Dermis microvascular lymphatic vessel endothelial cell (primary cell): ENCODE measurements around the gene UBAC2. TPM values are rescaled to one million over a fixed set of nuclear protein-coding genes. Genes with fewer than 3 reads are reported as not detected.
"Not testable (repeated sequence)": the region's sequence is repeated elsewhere in the genome, so short reads cannot be mapped to it uniquely, and the experiment has no call there.

ENCODE experiments used
- DNase-seq, 2 donors: peaks; one replicate each; pipeline versions ENCODE4 v3.0.0 to v3.0.0-alpha.2; 2010; ENCODE audit warnings: low read depth in 2 of 2
- total RNA-seq: library from RNA; depleted of rRNA; stranded (reverse); fragments of >200 nt; gene quantifications from 2 replicates; pipeline ENCODE4 v1.2.1, GENCODE V29; 2014

UBAC2 gene
- total RNA-seq, 1 donor from 2014 or later: 25.8 TPM

DNA sequence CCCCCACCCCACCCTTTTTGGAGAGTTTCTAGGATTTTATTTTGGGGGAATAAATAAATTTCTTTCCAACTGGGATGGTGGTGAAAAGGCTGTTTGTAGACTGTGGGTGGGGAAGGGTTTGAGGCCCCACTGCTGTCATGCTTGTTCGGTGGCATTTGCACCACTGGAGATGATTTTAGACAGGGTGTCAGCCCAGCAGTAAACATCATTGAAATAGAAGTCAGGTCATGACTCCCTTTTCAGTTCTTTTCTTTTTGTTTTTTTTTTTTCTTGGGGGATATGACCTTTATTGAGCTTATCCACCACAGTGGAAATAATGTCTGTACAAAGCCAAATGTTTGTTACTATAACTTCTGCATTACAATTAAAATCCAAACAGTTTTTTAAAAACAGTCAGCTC lies 14.1 kb downstream of the UBAC2 start:
- peak in 1 of 2 donors; percentile 7 for DNase-seq

GRCh38 chr13:99215184-99215830 lies 14.7 kb downstream of the UBAC2 start:
- no peak for DNase-seq

DNA sequence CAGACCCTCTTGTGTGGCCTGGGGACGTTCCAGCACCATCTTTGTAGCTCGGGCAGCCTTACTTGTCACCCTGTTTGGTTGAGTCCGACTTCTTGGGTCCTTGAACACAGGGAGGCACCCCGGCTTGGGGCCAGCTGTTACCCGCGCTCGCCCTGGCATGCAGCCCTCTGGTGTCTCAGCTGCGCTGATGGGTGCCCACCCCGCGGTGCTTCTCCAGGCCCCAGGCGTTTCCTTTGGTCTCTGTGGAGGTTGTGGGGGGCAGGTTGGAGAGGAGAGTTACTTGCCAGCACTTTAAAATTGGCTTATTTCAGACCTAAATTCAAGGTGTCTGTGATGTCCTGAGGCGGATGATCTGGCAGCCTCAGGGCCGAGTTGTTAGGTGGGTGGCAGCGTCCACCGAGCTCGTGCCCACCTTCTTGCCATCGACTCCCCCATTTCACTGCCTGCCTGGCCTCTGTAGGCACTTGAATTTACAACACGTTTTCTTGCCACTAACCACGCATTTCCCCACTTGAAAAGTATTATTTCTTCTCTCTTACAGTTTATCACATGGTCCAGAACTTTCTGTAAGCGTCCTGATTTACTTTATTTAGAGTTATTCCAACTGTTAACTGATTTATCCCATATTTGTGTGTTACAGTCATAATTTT lies 16.9 kb downstream of the UBAC2 start:
- no peak for DNase-seq

DNA sequence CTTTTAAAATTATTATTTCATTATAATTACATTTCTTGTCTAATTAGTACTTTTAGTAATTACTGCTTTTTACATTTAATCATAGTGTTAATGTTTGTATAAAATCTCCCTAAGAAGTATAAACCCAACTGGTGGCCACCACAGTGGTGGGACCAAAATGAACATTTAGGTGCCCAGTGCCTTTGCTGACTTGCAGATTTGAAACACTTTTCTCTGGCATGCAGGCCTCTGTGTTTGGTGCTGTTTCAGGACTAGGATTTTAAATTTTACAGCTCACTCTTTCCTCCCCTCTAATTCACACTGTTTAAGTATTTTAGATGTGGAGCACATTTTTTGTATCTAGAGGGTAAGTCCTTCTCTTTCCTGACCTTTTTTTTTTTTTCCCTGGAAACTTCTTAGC lies 17.5 kb downstream of the UBAC2 start:
- no peak for DNase-seq

GRCh38 chr13:99218545-99218944 lies 17.9 kb downstream of the UBAC2 start:
- peak in 1 of 2 donors; percentile 54 for DNase-seq

GRCh38 chr13:99218969-99219368 lies 18.3 kb downstream of the UBAC2 start:
- no peak for DNase-seq

DNA sequence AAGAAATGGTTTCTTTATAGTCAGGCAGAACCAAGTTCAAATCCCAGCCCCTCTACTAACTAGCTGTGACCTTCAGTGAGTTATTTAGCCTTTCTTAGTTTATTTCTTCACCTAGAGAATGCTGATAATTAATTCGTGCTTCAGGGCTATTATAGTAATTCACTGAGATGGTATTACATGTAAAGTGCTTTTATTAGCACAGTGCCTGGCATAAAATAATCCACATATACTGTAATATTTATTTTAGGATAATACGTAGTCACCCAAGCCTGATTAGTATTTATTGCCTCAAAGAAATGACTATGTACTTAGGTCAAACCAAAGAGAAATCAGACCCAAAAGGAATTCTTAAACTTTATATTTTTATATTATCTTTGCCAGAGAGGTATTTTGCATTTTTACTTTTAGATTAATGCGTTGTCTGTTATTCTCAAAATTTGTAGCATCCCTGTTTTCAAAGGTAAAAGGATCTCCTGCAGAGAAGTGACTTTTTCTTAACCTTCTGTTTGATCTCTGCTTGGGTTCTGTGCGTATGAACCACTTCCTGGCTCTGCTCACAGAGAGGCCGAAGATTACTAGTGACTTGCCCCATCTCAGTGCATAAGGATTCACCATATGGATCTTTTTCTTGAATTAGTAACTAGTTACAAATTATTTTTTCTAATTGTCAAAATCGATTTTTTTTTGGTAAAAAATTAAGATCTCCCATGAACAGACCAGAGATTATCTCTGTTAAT lies 19.7 kb downstream of the UBAC2 start:
- no peak for DNase-seq

DNA sequence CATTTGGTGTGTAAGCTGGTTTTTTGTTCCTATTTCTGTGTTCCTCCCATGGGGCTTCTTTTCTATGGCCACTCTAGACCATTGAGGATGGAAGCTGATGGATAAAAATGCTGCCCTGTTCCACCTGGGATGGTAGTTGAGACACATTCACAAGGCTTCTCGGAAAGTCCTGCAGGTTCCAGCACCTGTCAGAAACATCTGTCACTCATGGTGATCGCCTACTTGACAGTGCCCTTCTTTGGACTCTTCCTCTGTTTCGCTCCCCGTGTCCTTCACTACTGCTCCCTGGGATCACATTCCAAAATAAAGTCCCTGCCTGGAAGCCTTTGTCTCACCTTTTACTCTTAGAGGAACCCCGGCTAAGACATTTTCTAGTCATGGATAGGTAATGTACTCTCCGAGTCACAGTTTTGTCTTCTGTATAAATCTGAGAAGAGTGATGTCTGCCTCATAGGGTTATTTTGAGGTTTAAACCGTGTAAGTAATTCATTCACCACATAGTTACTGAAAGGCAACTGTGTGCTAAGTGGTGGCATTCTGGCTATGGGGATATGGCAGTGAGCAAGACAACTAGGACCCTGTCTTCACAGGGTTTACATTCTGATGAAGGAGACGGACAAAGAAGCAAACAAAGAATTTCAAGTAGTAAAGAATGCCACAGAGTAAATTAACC lies 21.0 kb downstream of the UBAC2 start:
- no peak for DNase-seq

DNA sequence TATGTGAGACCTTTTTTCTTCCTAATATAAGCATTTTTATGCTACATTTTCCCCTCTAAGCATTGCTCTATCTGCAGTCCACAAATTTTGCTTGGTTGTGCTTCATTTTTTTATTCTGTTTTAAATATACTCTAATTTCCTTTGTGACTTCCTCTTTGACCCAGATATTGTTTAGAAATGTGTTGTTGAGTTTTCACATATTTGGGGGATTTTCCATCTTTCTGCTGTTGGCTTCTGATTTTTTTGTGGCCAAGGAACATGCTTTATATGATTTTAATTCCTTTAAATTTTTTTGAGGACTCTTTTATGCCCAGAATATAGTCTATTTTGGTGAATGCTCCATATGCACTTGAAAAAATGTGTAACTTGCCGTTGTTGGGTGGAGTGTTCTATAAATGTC lies 22.9 kb downstream of the UBAC2 start:
- peak in 1 of 2 donors; percentile 15 for DNase-seq

DNA sequence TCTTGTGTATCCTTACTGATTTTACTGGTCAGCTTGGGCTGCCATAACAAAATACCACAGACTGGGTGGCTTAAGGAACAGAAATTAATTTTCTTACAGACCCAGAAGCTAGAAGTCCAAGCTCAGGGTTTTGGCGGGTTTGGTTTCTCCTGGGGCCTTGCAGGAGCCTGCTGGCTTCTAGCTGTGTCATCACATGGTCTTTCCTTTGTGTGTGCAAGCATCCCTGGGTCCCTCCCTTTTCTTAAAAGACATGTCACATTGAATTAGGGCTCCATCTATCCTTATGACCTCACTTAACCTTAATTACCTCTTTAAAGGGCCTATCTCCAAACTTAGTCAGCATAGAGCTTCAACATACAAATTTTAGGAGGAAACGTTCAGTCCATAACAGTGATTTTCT lies 23.4 kb downstream of the UBAC2 start:
- DNase-seq: no peak

GRCh38 chr13:99225078-99225477 lies 24.4 kb downstream of the UBAC2 start:
- DNase-seq: no peak

DNA sequence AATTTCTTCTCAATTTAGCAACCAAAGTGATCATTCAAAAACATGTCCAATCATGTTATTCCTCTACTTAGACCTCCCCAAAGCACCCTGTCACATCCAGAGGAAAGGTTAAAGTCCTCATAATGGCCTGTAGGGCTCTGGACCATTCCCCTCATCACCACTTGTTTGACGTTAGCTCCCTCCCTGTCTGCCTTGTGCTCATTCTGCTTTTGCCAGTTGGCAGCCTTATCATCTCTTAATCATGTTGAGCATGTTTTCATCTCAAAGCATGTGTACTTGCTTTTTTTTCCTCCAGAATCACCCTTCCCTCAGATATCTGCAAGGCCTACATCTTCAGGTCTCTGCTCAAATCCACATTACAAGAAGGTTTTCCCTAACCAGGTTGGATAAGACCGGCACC lies 25.9 kb downstream of the UBAC2 start:
- no peak for DNase-seq

GRCh38 chr13:99227331-99227900 lies 26.8 kb downstream of the UBAC2 start:
- no peak for DNase-seq

GRCh38 chr13:99227909-99228688 lies 27.4 kb downstream of the UBAC2 start:
- no peak for DNase-seq

DNA sequence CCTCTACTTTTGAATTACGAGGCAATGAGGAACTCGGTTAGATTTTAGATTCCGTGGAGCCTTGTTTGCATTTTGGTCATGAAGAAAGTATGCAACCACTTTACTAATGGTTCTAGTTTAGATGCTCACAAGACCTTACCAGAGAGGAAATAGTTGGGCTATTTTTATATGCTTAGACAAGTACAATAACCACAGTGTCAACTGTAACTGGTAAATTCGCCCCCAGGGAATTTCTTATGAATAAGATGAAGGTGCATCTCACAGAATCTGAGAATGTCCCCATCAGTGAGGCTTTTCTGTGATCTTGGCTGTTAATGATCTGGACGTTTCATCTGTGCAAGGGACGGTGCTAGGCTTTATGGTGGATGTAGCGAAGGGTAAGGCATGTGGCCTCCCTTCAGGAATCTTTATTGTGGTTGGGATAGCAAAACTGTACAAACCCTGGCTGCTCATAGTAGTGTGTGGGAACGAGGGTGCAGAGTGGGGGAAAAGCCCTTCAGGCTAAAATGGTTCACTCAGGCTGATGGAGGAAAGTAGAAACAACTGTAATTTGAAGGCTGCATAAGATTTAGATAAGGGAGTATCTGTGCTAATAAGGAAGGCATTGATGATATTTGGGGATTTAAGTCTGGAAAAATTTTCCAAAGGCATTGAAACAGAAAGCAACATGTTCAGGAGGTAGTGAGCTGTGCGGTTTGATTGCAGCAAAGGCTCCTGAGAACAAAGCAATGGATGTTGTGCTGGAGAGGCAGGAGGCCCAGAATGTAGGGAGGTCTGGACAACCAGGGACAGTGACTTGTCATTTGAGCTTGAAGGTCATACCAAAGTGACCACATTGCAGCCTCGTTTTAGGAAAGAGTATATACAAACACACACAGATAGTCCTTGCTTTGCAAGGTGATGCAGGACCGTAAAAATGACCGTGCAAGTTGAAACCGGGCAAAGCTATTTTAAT lies 28.4 kb downstream of the UBAC2 start:
- no peak for DNase-seq

GRCh38 chr13:99230588-99230987 lies 29.9 kb downstream of the UBAC2 start:
- not testable (repeated sequence) for DNase-seq

DNA sequence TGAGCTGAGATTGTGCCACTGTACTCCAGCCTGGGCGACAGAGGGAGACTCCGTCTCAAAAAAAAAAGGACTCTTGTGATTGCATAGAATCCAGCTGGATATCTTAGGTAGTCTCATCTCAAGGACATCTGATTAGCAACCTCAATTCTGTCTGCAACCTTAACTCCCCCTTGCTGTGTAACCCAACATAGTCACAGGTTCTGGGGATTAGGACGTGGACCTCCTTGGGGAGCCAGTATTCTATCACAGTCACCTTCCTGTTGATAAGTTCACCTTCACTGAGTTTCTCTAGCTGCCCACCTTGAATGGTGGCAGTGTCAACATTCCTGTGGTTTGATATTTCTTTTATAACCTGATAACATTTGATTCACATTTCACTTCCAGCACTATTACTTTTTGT lies 30.3 kb downstream of the UBAC2 start:
- DNase-seq: no peak

- DNase-seq: no peak
Observed at GRCh38 chr13:99231721-99232120, 31.1 kb downstream of the UBAC2 start.

- DNase-seq: no peak
Observed at GRCh38 chr13:99237981-99238662, 37.5 kb downstream of the UBAC2 start.
